K562 (cell line): ENCODE data around the gene CHRND.

Source experiments
- ATF2 ChIP-seq: sonication (generic); formaldehyde crosslinking; IDR thresholded peaks from 2 replicates; pipeline ENCODE4 v1.8.1; 2022; ENCODE audit warnings: missing genetic modification reagents
- BMI1 ChIP-seq: fragments of 150-350 bp; IDR thresholded peaks from 2 replicates; pipeline ENCODE4 v1.6.1; 2014; ENCODE audit warnings: low read length
- CEBPB ChIP-seq: fragments of 450-650 bp; IDR thresholded peaks from 2 replicates; pipeline ENCODE4 v1.6.1; 2016; ENCODE audit warnings: missing genetic modification characterization, missing compliant biosample characterization
- DPF2 ChIP-seq: fragments of 450-650 bp; IDR thresholded peaks from 2 replicates; pipeline ENCODE4 v1.6.1; 2016
- E4F1 ChIP-seq: fragments of 250-450 bp; sonication (Bioruptor Pico); IDR thresholded peaks from 2 replicates; pipeline ENCODE4 v1.5.0; 2021; ENCODE audit warnings: mild to moderate bottlenecking, borderline replicate concordance
- SRSF1 ChIP-seq: fragments of 200-400 bp; formaldehyde crosslinking; IDR thresholded peaks from 2 replicates; pipeline ENCODE4 v1.6.1; 2017; ENCODE audit warnings: mild to moderate bottlenecking, low read depth, low read length, moderate library complexity
- ZBTB11 ChIP-seq, 3 experiments: fragments of 200-800 bp in 1 of 3; fragments of 250-450 bp in 1 of 3; fragments of 450-650 bp in 1 of 3; sonication (Bioruptor Pico) in 1 of 3; sonication (Bioruptor generic) in 1 of 3; formaldehyde crosslinking in 1 of 3; IDR thresholded peaks; 2 replicates each; pipeline versions ENCODE4 v1.6.1 to v1.8.0; 2016 to 2022; ENCODE audit warnings: mild to moderate bottlenecking in 2 of 3, missing genetic modification characterization in 2 of 3, missing compliant biosample characterization in 1 of 3, moderate library complexity in 1 of 3
- ZNF175 ChIP-seq: fragments of 200-800 bp; sonication (Bioruptor generic); IDR thresholded peaks from 2 replicates; pipeline ENCODE4 v1.6.1; 2016; ENCODE audit warnings: low read depth, mild to moderate bottlenecking, missing genetic modification characterization, missing compliant biosample characterization

DNA sequence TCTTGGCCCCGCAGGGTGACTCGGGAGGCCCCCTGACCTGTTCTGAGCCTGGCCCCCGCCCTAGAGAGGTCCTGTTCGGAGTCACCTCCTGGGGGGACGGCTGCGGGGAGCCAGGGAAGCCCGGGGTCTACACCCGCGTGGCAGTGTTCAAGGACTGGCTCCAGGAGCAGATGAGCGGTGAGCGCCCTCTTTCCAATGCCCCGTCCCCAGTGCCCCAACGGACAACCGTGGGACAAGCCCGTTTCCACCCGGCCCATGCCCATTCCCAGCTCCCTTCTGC lies 2.6 kb upstream of the CHRND start:
- TF ChIP-seq ZNF175, result no peak
- TF ChIP-seq CEBPB (tag), result no peak
- no peak for TF ChIP-seq DPF2
- no peak for TF ChIP-seq ZBTB11 (CRISPR knock-in tag; IDR thresholded peaks at IDR 0.05)
- TF ChIP-seq BMI1, result no peak
- TF ChIP-seq ATF2 (CRISPR knock-in tag), result no peak
- no peak for TF ChIP-seq SRSF1
- TF ChIP-seq E4F1 (CRISPR knock-in tag), result no peak
